ENCODE data around the gene OR52W1.

- TF ChIP-seq CTCF (IDR thresholded peaks at IDR 0.05) (no peak), POLR2A (IDR thresholded peaks at IDR 0.05; ENCODE audit: low read depth) (no peak), EP300 (IDR thresholded peaks at IDR 0.05) (no peak)
Measured at GRCh38 chr11:6240781-6241180, 41.8 kb downstream of the OR52W1 start.

All from esophagus muscularis mucosa (tissue), 4 donors.